Small intestine (tissue), 16 donors: ENCODE measurements around the gene SAA2. TPM values are rescaled to one million over a fixed set of nuclear protein-coding genes. Genes with fewer than 3 reads are reported as not detected.

Experiments used
- DNase-seq, 2 donors: peaks; one replicate each; pipeline versions ENCODE4 v3.0.0 to v3.0.0-alpha.2; 2013
- FAIRE-seq: peaks from 2 replicates; lab custom pipeline; 2012; peaks lifted over from hg19 to GRCh38; lab: Jason Lieb, UNC
- H3K27ac ChIP-seq, 3 donors: one replicate each; pipeline ENCODE4 v1.5.1; 2013; ENCODE audit warnings: low read length in 2 of 3, mild to moderate bottlenecking in 2 of 3, control low read depth in 1 of 3, inconsistent platforms in 1 of 3, low read depth in 1 of 3, moderate library complexity in 1 of 3
- H3K27me3 ChIP-seq, 3 donors: one replicate each; pipeline ENCODE4 v1.6.1; 2013; ENCODE audit warnings: low read length in 3 of 3, inconsistent platforms in 1 of 3; ENCODE audit not compliant: control insufficient read depth in 3 of 3, insufficient read depth in 3 of 3
- H3K36me3 ChIP-seq, 3 donors: one replicate each; pipeline ENCODE4 v1.6.1; 2013; ENCODE audit warnings: low read length in 3 of 3, inconsistent platforms in 1 of 3, low read depth in 1 of 3, mild to moderate bottlenecking in 1 of 3, moderate library complexity in 1 of 3; ENCODE audit not compliant: control insufficient read depth in 3 of 3, insufficient read depth in 2 of 3
- H3K4me1 ChIP-seq, 3 donors: one replicate each; pipeline ENCODE4 v1.6.1; 2013; ENCODE audit warnings: low read length in 2 of 3, inconsistent platforms in 1 of 3, low read depth in 1 of 3, mild to moderate bottlenecking in 1 of 3, moderate library complexity in 1 of 3; ENCODE audit not compliant: control insufficient read depth in 3 of 3, insufficient read depth in 2 of 3
- H3K4me3 ChIP-seq, 3 donors: one replicate each; pipeline ENCODE4 v1.5.1; 2013; ENCODE audit warnings: low read length in 3 of 3, control low read depth in 1 of 3, inconsistent platforms in 1 of 3, low read depth in 1 of 3, mild to moderate bottlenecking in 1 of 3, moderate library complexity in 1 of 3
- H3K9me3 ChIP-seq, 2 donors: one replicate each; pipeline ENCODE4 v1.6.1; 2013; ENCODE audit warnings: low read depth in 1 of 2, low read length in 1 of 2; ENCODE audit not compliant: control insufficient read depth in 2 of 2, insufficient read depth in 1 of 2
- WGBS, 3 donors: extraction: QIAGEN DNeasy Blood & Tissue Kit; methylation state at CpG; one replicate each; pipeline ENCODE4 v1.1.7; 2013; 5-methylcytosine and 5-hydroxymethylcytosine counted together
- long read RNA-seq, 10 donors: transcript quantifications; one replicate each; lab custom pipeline, GENCODE V29; 2026
- polyA plus RNA-seq, 4 donors: library from polyadenylated mRNA; stranded (reverse) in 3 of 4; unstranded in 1 of 4; fragments of 200-250 nt in 3 of 4; fragments of 120-200 nt in 1 of 4; gene quantifications; one replicate each; pipeline versions ENCODE4 v1.2.1 to v1.2.3, GENCODE V29; 2013
- donor health status: healthy with polysubstance abuse.
- donor health status: control.
- donor health status: control.
- donor health status: Bipolar disorder and iron deficiency.
- donor health status: healthy.

SAA2 gene
- polyA plus RNA-seq = 1 to 10 TPM in 3 of 4 donors, not detected in 1; 1.1 to 9.2 (median 4.9) TPM
- long read RNA-seq, donor 1 = 0 reads
- long read RNA-seq, donor 2 = 0 reads
- long read RNA-seq, donor 3 = 0 reads
- long read RNA-seq, donor 4 = 0 reads
- long read RNA-seq, donor 5 = 0 reads
- long read RNA-seq, donor 6 = 0 reads
- long read RNA-seq, donor 7 = 0 reads
- long read RNA-seq, donor 8 = 0 reads
- long read RNA-seq, donor 9 = 0 reads
- long read RNA-seq, donor 10 = 0 reads

GRCh38 chr11:18248561-18248960, at the start of gene SAA2:
TSS of gene SAA2 (minus strand) at chr11:18248668. CDS start at chr11:18248011, 657 bp downstream.
- DNase-seq = no peak
- Histone ChIP-seq H3K4me3 (no peak within 1 kb of the TSS), H3K4me1 (no peaks in the 10 kb centered on the region), H3K36me3 (no peaks in the 10 kb centered on the region), H3K9me3 (peaks cover 0 to 4% of the 10 kb centered on the region in 2 donors), H3K27me3 (peaks cover 0 to 3% (median 0%) of the 10 kb centered on the region in 3 donors), H3K27ac (no peak within 1 kb of the TSS)
- 68 to 75% (median 72%) methylated on average over 5 of the region's 5 CpGs for WGBS, 3 donors
- FAIRE-seq = no peak

GRCh38 chr11:18295316-18295715, 46.8 kb upstream of the SAA2 start:
- H3K27ac ChIP-seq = no peak overlapping the region
- no peaks in the 10 kb centered on the region for H3K27me3 ChIP-seq
- 94 to 97% (median 94%) methylated on average over 2 of the region's 2 CpGs for WGBS, 3 donors
- H3K36me3 ChIP-seq = peaks cover 11 to 36% (median 29%) of the 10 kb centered on the region in 3 donors
- no peaks in the 10 kb centered on the region for H3K9me3 ChIP-seq
- no peaks in the 10 kb centered on the region for H3K4me1 ChIP-seq
- FAIRE-seq (no peak), DNase-seq (no peak)
- H3K4me3 ChIP-seq = no peak overlapping the region

GRCh38 chr11:18294862-18295261, 46.4 kb upstream of the SAA2 start:
- H3K36me3 ChIP-seq = peaks cover 11 to 36% (median 29%) of the 10 kb centered on the region in 3 donors
- FAIRE-seq = no peak
- H3K9me3 ChIP-seq = no peaks in the 10 kb centered on the region
- H3K27ac ChIP-seq = no peak overlapping the region
- 91 to 96% (median 96%) methylated on average over 5 of the region's 5 CpGs for WGBS, 3 donors
- no peak overlapping the region for H3K4me3 ChIP-seq
- no peaks in the 10 kb centered on the region for H3K27me3 ChIP-seq
- H3K4me1 ChIP-seq = no peaks in the 10 kb centered on the region
- DNase-seq = no peak

GRCh38 chr11:18288911-18289310, 40.4 kb upstream of the SAA2 start:
- no peak for DNase-seq
- Histone ChIP-seq H3K4me1 (no peaks in the 10 kb centered on the region), H3K27ac (no peak overlapping the region), H3K9me3 (no peaks in the 10 kb centered on the region), H3K4me3 (no peak overlapping the region), H3K36me3 (peaks cover 16 to 31% (median 22%) of the 10 kb centered on the region in 3 donors), H3K27me3 (no peaks in the 10 kb centered on the region)
- WGBS, 3 donors = 95 to 99% (median 96%) methylated on average over 4 of the region's 4 CpGs
- FAIRE-seq = no peak

- Histone ChIP-seq H3K4me3 (no peak overlapping the region), H3K36me3 (peaks cover 13 to 32% (median 28%) of the 10 kb centered on the region in 3 donors), H3K27ac (no peak overlapping the region), H3K4me1 (no peaks in the 10 kb centered on the region), H3K9me3 (no peaks in the 10 kb centered on the region), H3K27me3 (no peaks in the 10 kb centered on the region)
- 97 to 100% (median 99%) methylated on average over 1 of the region's 1 CpG for WGBS, 3 donors
- DNase-seq (no peak), FAIRE-seq (no peak)
These were observed 37.4 kb upstream of the SAA2 start for GRCh38 chr11:18285841-18286240.

- Histone ChIP-seq H3K4me1 (no peaks in the 10 kb centered on the region), H3K27ac (no peak overlapping the region), H3K27me3 (no peaks in the 10 kb centered on the region), H3K9me3 (no peaks in the 10 kb centered on the region), H3K4me3 (no peak overlapping the region), H3K36me3 (peaks cover 18 to 26% (median 24%) of the 10 kb centered on the region in 3 donors)
- DNase-seq (no peak), FAIRE-seq (no peak)
- 93 to 98% (median 97%) methylated on average over 2 of the region's 2 CpGs for WGBS, 3 donors
These were observed 34.2 kb upstream of the SAA2 start for GRCh38 chr11:18282626-18283025.

GRCh38 chr11:18280438-18281045, 32.1 kb upstream of the SAA2 start:
- Histone ChIP-seq H3K27ac (peak overlapping the region in 1 of 3 donors; percentile 24), H3K4me1 (no peaks in the 10 kb centered on the region), H3K36me3 (peaks cover 8 to 23% (median 16%) of the 10 kb centered on the region in 3 donors), H3K4me3 (no peak overlapping the region), H3K27me3 (no peaks in the 10 kb centered on the region), H3K9me3 (no peaks in the 10 kb centered on the region)
- DNase-seq (no peak), FAIRE-seq (no peak)
- WGBS, 3 donors = 65 to 78% (median 68%) methylated on average over 4 of the region's 4 CpGs

- no peak for FAIRE-seq
These were observed 29.2 kb upstream of the SAA2 start for GRCh38 chr11:18277565-18278271.

More at GRCh38 chr11:18277565-18278271, 29.2 kb upstream of the SAA2 start:
- Histone ChIP-seq H3K27ac (no peak overlapping the region), H3K4me1 (no peaks in the 10 kb centered on the region), H3K9me3 (no peaks in the 10 kb centered on the region), H3K4me3 (no peak overlapping the region), H3K36me3 (peaks cover 5 to 21% (median 12%) of the 10 kb centered on the region in 3 donors), H3K27me3 (no peaks in the 10 kb centered on the region)
- 87 to 95% (median 92%) methylated on average over 5 of the region's 5 CpGs for WGBS, 3 donors
- no peak for DNase-seq
